UCSD-AML1 (cell line): ENCODE results near the gene METTL26.

Experiments used
- DNase-seq: peaks from one replicate; lab custom pipeline; 2025; ENCODE audit not compliant: unreplicated experiment; lab: John Stamatoyannopoulos, UW

METTL26 gene

DNA sequence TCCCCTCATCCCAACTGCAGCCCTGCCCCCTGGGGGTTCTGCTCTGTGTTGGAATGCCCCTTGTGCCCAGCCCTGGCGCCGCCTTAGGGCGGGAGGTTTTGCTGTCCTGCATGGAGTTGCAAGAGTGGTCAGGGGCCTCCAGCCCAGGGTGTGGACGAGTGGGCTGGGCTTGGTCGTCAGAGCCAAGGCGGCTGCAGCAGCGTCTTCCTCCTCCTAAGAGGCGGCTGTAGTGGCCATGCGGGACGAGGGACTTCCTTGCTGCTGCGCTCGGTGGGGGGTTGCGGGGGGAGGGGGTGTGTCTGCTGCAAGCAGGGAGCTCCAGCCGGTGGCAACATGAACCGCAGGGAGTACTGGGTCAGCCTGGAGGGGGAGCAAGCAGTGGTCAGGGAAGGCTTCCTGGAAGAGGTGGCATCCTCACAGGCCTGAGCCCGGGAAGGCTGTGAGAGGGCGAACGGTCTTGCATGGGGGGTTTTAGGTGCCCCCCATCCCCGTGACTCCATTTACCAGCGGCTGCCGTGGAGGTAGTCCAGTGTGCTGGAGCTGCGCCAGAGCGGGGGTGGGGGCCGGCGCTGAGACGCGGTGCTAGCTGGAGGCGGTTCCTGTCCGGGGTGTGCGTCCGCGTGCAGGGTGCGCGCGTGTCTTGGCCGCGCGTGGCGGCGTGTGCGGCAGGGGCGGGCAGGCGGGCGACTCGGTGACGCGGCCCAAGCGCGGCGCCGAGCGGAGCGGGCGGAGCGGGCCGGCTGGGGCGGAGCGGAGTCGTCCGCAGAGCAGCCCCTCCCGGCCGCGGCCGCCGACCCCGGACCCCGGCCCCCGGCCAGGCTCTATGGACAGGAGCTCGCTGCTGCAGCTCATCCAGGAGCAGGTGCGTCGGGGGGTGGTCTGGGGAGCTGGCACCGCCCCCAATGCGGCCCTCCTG lies 39.1 kb upstream of the METTL26 start, which contains the start of gene RHBDL1:
Gene RHBDL1 (plus strand): TSS at position 704 of the 916 bp plus-strand sequence. CDS start 120 bp downstream, at position 824.
- no peak for DNase-seq

DNA sequence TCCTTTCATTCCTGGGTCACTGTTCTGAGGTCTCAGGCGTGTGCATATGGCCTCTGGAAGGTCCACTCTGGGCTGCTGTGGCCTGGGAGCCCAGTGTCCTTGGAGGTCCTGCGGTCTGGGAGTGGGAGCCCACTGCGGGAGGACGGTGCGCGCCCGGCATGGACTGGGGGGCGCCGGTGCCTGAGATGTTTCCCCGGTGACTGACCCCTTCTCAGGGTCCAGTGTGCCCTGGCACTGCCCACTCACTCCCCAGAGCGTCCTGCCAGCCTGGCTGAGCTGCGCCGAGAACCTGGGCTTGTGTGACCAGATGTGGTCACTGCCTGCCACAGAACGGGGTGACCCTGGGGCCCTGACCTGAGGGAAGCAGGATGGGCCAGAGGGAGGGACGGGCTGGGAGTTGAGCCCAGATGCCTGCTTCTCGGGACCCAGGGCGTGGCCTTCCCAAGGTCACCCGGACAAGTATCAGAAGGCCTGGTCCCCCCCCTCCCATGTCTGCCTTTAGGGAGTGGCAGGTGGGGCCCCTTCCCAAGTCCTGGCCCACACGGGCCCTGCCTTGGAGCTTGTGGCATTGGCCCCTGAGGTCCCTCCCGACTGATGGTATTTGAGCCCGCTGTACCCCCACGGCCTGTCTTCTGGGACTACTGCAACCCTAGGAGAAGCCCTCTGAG lies 38.2 kb upstream of the METTL26 start:
- no peak for DNase-seq

DNA sequence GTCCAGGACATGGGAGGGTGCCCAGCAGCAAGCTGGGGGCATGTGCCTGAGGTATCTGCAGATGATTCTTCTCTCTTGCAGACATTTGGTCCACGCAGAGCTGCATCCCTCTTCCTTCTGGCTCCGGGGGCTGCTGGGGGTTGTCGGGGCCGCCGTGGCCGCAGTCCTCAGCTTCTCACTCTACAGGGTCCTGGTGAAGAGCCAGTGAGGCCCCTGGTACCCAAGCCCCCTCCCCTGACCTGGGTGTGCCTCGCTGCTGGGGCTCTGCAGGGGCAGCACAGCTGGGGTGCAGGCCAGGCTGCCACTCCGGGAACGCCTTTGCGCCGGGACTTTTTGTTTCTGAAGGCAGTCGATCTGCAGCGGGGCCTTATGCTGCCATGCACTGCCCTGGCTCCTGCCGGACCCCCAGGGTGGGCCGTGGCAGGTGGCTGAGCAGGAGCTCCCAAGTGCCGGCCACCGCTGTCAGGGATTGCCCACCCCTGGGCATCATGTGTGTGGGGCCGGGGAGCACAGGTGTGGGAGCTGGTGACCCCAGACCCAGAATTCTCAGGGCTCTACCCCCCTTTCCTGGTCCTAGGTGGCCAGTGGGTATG lies 37.4 kb upstream of the METTL26 start:
- no peak for DNase-seq

DNA sequence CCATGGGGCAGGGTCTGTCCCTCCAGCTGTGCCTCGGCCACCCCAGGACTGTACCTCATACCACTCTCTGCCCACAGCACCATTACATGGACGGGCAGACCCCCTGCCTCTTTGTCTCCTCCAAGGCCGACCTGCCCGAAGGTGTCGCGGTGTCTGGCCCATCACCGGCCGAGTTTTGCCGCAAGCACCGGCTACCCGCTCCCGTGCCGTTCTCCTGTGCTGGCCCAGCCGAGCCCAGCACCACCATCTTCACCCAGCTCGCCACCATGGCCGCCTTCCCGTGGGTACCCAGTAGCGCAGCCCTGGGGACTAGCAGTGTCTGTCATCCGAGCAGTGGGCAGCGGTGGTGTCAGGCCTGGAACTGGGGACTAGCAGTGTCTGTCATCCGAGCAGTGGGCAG lies 36.7 kb upstream of the METTL26 start:
- DNase-seq = no peak

DNA sequence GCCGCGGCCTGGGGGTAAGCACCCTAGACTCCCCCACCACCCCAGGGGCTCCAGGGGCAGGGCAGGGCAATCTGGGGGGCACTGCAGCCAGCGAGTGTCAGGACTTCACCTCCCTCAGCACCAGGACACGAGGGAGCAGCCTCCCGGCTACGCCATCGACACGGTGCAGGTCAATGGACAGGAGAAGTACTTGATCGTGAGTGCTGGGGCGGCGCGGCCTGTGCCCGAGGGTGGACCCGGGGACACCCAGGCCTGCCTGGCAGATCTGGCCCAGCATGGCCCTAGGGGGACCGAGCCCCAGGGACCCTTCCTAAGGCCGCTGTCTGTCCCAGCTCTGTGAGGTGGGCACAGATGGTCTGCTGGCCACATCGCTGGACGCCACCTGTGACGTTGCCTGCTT lies 36.3 kb upstream of the METTL26 start:
- no peak for DNase-seq

DNA sequence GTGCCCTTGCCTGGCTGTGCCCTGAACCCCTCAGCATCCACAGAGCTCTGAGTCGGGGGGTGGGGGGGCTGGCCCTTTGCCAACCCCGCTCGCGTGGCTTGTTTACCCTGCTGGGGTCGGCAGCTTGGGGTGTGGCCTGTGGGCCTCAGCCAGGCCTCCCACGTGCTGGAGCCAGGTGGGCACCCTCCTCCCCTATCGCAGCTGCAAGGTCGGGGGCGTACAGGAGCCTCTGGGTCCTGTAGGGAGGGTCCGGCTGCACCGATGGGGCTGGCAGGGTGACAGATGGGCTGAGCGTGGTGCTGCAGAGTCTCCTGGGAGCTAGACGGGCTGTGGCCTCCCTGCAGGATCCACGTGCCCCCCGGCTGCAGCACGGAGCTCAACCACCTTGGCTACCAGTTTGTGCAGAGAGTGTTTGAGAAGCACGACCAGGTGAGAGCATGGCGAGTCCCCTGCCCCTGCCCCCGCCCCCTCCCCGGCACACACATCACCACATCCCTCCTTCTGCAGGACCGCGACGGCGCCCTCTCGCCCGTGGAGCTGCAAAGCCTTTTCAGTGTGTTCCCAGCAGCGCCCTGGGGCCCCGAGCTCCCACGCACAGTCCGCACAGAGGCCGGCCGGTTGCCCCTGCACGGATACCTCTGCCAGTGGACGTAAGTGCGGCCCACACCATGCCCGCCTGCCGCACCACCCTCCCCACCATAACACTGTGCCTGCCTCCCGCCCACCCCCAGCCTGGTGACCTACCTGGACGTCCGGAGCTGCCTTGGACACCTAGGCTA lies 35.4 kb upstream of the METTL26 start:
- no peak for DNase-seq

DNA sequence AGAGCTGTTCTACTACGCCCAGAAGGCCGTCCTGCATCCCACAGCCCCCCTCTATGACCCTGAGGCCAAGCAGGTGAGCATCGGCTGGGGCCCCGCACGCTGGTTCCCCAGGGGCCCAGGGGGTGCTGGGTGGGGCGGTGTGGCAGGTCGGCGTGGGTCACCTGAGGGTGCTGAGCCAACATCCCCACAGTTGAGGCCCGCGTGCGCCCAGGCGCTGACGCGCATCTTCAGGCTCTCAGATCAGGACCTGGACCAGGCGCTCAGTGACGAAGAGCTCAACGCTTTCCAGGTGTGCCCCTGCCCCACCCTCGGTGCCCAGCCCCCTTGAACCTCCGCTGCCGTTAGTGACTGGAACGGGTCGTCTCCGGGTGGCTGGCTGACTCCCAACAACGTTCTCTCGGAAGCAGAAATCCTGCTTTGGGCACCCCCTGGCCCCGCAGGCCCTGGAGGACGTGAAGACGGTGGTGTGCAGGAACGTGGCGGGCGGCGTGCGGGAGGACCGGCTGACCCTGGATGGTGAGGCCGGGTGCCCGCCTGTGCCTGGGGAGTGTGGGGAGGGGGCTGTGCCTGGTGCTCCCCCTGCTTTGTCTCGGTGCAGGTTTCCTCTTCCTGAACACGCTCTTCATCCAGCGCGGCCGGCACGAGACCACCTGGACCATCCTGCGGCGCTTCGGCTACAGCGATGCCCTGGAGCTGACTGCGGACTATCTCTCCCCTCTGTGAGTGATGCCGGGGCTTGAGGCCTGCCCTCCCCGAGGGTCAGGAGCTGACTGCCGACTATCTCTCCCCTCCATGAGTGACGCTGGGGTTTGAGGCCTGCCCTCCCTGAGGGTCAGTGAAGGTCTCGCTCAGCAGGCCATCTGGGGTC lies 34.6 kb upstream of the METTL26 start:
- DNase-seq = no peak

DNA sequence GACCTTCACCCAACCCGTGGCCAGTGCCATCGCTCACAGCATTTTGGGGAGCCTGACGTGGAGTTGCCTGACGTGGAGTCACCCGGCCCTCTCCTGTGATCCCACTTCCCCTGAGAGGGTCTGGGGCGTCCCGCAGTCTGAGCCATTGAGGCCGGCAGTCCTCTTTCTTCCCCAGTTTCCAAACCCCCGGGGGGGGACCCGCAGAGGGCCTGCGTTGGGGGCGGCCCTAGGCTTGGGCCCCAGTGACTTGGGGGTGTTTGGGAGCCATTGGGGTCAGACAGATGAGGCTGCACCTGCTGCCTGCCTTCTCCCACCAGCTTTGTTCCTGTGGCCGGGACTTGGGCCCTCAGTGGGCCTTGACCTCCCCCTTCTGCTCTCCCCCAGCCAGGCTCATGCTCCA lies 33.6 kb upstream of the METTL26 start:
- no peak for DNase-seq

DNA sequence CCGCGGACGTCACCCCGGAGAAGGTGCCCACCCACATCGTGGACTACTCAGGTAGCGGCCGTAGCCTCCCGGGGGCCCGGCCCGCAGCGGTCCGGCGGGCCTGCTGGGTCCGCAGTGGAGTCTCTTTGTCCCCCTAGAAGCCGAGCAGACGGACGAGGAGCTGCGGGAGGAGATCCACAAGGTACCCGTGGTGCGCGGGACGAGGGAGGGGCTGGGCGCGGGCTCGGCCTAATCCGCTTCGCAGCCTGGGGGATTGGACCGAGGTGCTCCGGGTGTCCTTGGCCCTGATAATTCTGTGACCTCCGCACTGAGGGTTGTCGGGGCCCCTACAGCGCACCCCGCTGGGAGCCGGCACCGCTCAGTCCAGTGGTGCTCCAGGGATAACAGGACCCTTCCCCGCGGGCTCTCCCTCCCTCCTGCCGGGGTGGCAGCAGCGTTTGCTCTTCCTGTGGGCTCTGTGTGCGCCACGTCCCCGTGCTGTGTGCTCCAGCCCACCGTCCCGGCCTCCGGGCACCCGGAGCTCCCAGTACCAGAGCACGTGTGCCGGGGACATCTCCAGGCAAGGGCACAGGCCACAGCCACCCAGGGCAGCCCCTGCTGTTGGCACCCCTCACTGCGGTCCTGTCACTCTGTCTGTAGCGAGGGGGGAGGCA lies 32.5 kb upstream of the METTL26 start:
- DNase-seq = no peak

DNA sequence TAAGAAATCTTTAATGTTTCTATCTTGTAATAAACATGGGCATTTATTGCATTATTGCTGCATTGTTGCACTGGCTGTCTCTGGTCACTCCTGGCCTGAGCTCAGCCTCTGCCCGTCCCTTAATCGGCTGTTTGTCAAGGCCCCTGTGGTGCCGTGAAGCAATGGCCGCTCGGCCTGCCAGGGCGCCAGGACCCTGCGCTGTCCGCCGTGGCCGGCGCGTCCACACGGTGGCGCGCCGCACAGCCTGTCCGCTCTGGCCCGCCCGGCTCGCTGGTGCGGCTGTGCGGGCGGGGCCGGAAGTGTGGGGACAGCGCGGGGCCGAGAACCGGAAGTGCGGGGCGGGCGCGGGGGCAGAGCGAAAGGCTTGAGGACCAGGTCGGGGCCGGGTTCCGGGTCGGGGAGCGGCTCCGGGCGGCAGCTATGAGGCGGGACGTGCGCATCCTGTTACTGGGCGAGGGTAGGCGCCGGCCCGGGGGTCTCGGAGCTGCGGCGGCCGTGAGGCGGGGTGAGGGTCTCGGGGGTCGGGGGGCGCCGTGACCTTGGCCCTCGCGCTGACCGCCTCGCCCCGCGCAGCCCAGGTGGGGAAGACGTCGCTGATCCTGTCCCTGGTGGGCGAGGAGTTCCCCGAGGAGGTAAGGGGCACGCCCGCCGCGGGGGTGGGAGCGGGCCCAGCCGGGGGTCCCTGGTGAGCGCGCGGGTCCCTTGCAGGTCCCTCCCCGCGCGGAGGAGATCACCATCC lies 31.8 kb upstream of the METTL26 start, which contains the start of gene RHOT2:
Gene RHOT2 (plus strand): TSS at position 353 of the 739 bp plus-strand sequence. CDS start 68 bp downstream, at position 421.
- DNase-seq = peak; percentile 96

DNA sequence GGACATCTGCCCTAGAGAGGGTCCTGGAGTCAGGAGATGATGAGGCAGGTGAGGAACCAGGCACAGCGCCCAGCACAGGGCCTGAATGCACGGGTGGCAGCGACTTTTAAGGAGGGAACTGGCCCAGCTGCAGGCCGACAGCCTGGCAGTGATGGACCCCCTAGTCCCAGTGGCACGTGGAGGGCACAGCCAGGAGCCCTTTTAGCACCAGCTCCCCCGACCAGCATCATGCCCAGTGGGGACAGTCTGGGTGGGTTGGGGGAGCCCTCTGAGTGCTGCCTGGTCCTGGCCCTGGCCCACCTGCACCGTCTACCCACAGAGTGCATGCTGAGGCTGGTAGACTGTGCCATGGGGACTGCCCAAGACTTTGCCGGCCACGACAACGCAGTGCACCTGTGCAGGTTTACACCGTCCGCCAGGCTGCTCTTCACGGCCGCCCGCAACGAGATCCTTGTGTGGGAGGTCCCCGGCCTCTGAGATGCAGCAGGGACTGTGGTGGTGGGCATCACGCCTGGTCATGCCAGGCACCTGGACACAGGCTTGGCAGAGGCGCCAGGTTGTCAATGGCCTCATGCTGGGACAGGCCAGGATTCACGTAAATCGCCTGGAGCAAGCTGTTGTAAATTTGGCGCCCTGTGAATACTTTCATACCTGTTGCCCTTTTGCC lies 31.1 kb upstream of the METTL26 start:
- DNase-seq = no peak

DNA sequence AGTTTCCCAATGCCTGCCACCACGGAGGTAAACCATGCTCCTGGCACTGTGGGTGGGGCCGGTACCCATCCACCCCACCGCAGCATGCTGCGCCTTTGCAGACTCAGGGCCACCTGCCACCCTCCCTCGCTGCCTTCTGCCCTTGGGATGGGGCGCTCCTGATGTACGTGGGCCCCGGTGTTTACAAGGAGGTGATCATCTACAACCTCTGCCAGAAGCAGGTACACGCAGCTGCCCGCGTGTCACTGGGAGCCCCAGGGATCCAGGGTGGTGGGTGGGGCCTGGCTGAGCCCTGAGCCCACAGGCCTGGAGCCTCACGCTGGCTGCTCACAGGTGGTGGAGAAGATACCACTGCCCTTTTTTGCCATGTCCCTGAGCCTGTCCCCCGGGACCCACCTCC lies 30.5 kb upstream of the METTL26 start:
- no peak for DNase-seq

DNA sequence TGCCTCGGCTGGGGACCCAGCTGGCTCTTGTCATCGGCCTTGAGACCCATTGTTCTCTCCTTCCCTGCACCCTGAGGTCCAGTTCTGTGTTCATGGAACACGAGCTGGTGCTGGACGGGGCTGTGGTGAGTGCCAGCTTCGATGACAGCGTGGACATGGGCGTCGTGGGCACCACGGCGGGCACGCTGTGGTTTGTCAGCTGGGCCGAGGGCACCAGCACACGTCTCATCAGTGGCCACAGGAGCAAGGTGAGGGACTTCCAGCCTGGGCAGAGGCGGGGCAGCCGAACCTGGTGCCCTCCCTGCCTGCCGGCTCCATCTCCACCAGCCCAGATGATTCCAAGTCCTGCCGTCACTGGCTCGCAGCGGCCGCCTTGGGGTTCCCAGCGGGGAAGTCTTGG lies 26.5 kb upstream of the METTL26 start:
- DNase-seq = no peak

DNA sequence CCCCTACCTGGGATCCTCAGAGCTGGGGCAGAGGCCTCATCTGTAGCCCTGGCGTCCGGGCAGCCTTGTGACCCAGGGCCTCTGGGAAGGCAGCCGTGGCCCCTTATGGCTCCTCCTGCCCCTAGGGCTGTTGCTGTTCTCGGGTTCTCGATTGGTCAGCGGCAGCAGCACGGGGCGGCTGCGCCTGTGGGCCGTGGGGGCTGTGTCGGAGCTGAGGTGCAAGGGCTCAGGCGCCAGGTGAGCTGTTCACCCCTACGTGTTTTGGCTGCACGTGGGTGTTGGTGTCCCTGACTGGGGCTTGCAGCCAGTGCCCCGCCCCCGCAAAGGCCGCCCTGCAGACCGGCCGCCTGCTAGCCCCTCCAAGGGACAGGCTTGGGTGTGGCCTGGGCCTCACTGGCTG lies 26.0 kb upstream of the METTL26 start:
- DNase-seq = no peak

DNA sequence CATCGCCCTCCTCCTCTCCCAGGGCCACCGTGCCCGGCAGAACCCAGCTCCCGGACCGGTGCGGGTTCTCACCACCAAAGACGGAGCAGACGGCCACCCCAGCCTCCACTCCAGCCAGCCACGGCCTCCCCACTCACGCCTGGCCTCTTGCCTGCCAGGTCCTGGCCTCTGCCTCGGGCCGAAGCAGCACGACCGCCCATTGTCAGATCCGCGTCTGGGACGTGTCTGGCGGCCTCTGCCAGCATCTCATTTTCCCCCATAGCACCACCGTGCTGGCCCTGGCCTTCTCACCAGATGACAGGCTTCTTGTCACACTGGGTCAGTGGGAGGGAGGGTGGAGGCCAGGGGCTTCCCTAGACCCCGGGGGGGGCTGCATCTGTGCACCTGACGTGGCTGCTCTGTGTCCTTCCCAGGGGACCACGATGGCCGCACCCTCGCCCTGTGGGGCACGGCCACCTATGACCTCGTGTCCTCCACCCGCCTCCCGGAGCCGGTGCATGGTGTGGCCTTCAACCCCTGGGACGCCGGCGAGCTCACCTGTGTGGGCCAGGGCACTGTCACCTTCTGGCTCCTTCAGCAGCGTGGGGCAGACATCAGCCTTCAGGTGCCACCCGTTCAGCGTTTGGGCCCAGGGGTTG lies 25.2 kb upstream of the METTL26 start:
- no peak for DNase-seq

DNA sequence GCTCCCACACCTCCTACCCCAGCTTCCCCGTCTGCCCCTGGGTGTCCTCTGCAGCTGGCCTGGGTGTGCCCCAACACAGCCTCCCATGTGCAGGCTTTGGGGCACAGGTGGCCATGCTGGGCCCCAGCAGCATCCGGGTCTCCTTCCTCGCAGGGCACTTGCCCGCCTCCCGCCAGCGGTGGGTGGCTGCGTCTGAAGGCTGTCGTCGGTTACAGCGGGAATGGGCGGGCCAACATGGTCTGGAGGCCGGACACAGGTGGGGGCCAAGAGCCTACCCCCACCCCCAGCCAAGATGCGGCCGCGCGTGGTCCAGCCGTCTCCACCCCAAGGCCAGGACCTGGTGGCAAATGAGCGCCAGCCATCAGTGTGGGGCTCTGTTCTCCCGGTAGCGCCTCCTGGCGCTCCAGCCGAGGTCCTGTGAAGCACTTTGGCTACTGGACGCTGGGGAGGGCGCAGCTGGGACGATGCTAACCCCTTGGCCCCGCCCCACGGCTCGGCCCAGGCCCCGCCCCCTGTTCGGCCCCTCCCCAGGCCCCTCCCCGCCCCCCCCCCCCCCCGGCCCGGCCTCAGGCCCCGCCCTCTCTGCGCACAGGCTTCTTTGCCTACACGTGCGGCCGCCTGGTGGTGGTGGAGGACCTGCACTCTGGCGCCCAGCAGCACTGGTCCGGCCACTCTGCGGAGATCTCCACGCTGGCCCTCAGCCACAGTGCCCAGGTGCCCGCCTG lies 24.5 kb upstream of the METTL26 start:
- peak; percentile 35 for DNase-seq

DNA sequence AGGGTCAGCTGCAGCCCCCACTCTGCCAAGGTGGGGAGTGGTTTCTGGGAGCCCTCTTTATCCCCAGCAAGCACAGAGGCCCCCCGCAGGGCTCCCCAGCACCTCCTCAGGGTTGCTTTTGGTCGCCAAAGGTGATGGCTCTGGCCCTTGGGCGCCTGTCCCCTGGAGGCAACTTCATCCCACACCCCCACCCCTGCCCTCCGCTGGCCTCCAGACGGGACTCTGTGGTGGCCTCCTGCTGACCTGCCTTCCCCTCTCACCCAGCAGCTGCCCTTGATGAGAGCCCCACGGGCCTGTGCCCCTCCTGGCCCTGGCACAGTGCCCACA lies 24.0 kb upstream of the METTL26 start:
- DNase-seq = no peak
